Panc1 (cell line): ENCODE measurements around the gene HHAT.

Experiments used
- TF ChIP-seq, protein P1 (sequence below), 2 experiments: IDR thresholded peaks; 2 replicates each; pipeline ENCODE4 v1.6.1; 2011 to 2012; ENCODE audit warnings: low read depth in 2 of 2, control low read depth in 1 of 2, low read length in 1 of 2, mild to moderate bottlenecking in 1 of 2, moderate library complexity in 1 of 2; ENCODE audit not compliant: insufficient read depth in 1 of 2
- TF ChIP-seq, protein P2 (sequence below): fragments of 450-650 bp; IDR thresholded peaks from 2 replicates; pipeline ENCODE4 v1.5.1; 2017; ENCODE audit warnings: mild to moderate bottlenecking

DNA sequence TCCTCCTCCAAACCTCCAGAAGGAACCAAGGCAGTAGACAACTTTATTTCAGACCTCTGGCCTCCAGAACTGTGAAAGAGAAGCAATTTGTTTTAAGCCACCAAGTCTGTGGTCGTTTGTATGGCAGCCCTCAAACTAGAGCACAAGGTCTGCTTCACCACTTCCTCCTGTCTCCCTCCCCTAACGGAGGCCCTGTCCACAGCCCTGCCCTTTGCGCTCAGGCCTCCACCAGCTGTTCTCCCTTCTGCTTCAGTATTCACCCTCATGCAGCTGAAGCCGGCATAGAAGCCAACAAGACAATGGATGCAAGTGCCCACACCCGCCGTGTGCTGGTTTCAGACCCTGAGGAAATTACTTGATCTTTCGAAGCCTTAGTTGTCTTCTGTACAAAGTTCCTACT is 364.1 kb downstream of the HHAT start:
- TF ChIP-seq, protein P1, sequence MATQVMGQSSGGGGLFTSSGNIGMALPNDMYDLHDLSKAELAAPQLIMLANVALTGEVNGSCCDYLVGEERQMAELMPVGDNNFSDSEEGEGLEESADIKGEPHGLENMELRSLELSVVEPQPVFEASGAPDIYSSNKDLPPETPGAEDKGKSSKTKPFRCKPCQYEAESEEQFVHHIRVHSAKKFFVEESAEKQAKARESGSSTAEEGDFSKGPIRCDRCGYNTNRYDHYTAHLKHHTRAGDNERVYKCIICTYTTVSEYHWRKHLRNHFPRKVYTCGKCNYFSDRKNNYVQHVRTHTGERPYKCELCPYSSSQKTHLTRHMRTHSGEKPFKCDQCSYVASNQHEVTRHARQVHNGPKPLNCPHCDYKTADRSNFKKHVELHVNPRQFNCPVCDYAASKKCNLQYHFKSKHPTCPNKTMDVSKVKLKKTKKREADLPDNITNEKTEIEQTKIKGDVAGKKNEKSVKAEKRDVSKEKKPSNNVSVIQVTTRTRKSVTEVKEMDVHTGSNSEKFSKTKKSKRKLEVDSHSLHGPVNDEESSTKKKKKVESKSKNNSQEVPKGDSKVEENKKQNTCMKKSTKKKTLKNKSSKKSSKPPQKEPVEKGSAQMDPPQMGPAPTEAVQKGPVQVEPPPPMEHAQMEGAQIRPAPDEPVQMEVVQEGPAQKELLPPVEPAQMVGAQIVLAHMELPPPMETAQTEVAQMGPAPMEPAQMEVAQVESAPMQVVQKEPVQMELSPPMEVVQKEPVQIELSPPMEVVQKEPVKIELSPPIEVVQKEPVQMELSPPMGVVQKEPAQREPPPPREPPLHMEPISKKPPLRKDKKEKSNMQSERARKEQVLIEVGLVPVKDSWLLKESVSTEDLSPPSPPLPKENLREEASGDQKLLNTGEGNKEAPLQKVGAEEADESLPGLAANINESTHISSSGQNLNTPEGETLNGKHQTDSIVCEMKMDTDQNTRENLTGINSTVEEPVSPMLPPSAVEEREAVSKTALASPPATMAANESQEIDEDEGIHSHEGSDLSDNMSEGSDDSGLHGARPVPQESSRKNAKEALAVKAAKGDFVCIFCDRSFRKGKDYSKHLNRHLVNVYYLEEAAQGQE (IDR thresholded peaks at IDR 0.05; ENCODE audit: insufficient read depth in 1 of 2, low read depth in 2 of 2, low read length in 1 of 2): no peak
- TF ChIP-seq, protein P2, sequence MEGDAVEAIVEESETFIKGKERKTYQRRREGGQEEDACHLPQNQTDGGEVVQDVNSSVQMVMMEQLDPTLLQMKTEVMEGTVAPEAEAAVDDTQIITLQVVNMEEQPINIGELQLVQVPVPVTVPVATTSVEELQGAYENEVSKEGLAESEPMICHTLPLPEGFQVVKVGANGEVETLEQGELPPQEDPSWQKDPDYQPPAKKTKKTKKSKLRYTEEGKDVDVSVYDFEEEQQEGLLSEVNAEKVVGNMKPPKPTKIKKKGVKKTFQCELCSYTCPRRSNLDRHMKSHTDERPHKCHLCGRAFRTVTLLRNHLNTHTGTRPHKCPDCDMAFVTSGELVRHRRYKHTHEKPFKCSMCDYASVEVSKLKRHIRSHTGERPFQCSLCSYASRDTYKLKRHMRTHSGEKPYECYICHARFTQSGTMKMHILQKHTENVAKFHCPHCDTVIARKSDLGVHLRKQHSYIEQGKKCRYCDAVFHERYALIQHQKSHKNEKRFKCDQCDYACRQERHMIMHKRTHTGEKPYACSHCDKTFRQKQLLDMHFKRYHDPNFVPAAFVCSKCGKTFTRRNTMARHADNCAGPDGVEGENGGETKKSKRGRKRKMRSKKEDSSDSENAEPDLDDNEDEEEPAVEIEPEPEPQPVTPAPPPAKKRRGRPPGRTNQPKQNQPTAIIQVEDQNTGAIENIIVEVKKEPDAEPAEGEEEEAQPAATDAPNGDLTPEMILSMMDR: no peak
